ENCODE data around the gene AKAP12. TPM values are rescaled to one million over a fixed set of nuclear protein-coding genes. Genes with fewer than 3 reads are reported as not detected.

The AKAP12 gene
- total RNA-seq, 2 experiments from 2014 or later = 1.8 to 2.3 TPM

GRCh38 chr6:151225919-151226318 lies 13.8 kb upstream of the AKAP12 start:
- peaks cover 4% of the 10 kb centered on the region for H3K4me1 Mint-ChIP-seq
- H3K36me3 Mint-ChIP-seq = no peaks in the 10 kb centered on the region
- H3K27ac Mint-ChIP-seq = no peak overlapping the region
- H3K27me3 Mint-ChIP-seq = peaks cover 18% of the 10 kb centered on the region
- H3K4me3 Mint-ChIP-seq = no peak overlapping the region
- no peak for DNase-seq
- no peaks in the 10 kb centered on the region for H3K9me3 Mint-ChIP-seq

GRCh38 chr6:151228788-151229400 lies 10.9 kb upstream of the AKAP12 start:
- Mint-ChIP-seq H3K27me3 (peaks cover 15% of the 10 kb centered on the region), H3K4me1 (peaks cover 4% of the 10 kb centered on the region), H3K4me3 (no peak overlapping the region), H3K27ac (no peak overlapping the region), H3K9me3 (no peaks in the 10 kb centered on the region), H3K36me3 (no peaks in the 10 kb centered on the region)
- no peak for DNase-seq

- H3K27ac Mint-ChIP-seq = no peak overlapping the region
- peaks cover 4% of the 10 kb centered on the region for H3K4me1 Mint-ChIP-seq
- H3K4me3 Mint-ChIP-seq = no peak overlapping the region
- no peaks in the 10 kb centered on the region for H3K36me3 Mint-ChIP-seq
- H3K27me3 Mint-ChIP-seq = peaks cover 13% of the 10 kb centered on the region
- DNase-seq = peak; percentile 71
- H3K9me3 Mint-ChIP-seq = no peaks in the 10 kb centered on the region
These were observed 10.1 kb upstream of the AKAP12 start for GRCh38 chr6:151229401-151230276.

- Mint-ChIP-seq H3K27ac (no peak overlapping the region), H3K4me1 (peaks cover 4% of the 10 kb centered on the region), H3K4me3 (no peak overlapping the region), H3K27me3 (peaks cover 13% of the 10 kb centered on the region), H3K9me3 (no peaks in the 10 kb centered on the region), H3K36me3 (no peaks in the 10 kb centered on the region)
- no peak for DNase-seq
These were observed 9.5 kb upstream of the AKAP12 start for GRCh38 chr6:151230277-151230577.

- Mint-ChIP-seq H3K4me3 (no peak overlapping the region), H3K9me3 (no peaks in the 10 kb centered on the region), H3K27me3 (peaks cover 29% of the 10 kb centered on the region), H3K4me1 (peaks cover 4% of the 10 kb centered on the region), H3K27ac (no peak overlapping the region), H3K36me3 (no peaks in the 10 kb centered on the region)
- DNase-seq = no peak
These were observed 6.9 kb upstream of the AKAP12 start for GRCh38 chr6:151232899-151233298.

- H3K27me3 Mint-ChIP-seq = peaks cover 38% of the 10 kb centered on the region
- no peak overlapping the region for H3K4me3 Mint-ChIP-seq
- H3K9me3 Mint-ChIP-seq = no peaks in the 10 kb centered on the region
- no peak overlapping the region for H3K27ac Mint-ChIP-seq
- H3K4me1 Mint-ChIP-seq = no peaks in the 10 kb centered on the region
- no peak for DNase-seq
- no peaks in the 10 kb centered on the region for H3K36me3 Mint-ChIP-seq
These were observed 6.0 kb upstream of the AKAP12 start for GRCh38 chr6:151233731-151234130.

GRCh38 chr6:151236668-151237401 lies 2.9 kb upstream of the AKAP12 start:
- no peak for DNase-seq
- H3K9me3 Mint-ChIP-seq = no peaks in the 10 kb centered on the region
- H3K27me3 Mint-ChIP-seq = peaks cover 54% of the 10 kb centered on the region
- no peaks in the 10 kb centered on the region for H3K36me3 Mint-ChIP-seq
- no peak overlapping the region for H3K4me3 Mint-ChIP-seq
- no peak overlapping the region for H3K27ac Mint-ChIP-seq
- peaks cover 8% of the 10 kb centered on the region for H3K4me1 Mint-ChIP-seq

GRCh38 chr6:151240036-151240685 lies 394 bp downstream of the AKAP12 start:
- no peaks in the 10 kb centered on the region for H3K9me3 Mint-ChIP-seq

GRCh38 chr6:151240791-151241642 lies 1.2 kb downstream of the AKAP12 start:
- Mint-ChIP-seq H3K36me3 (no peaks in the 10 kb centered on the region), H3K4me1 (peaks cover 8% of the 10 kb centered on the region), H3K9me3 (no peaks in the 10 kb centered on the region), H3K27ac (no peak overlapping the region), H3K27me3 (peaks cover 80% of the 10 kb centered on the region), H3K4me3 (peak overlapping the region; percentile 48)
- peak; percentile 21 for DNase-seq

More at GRCh38 chr6:151240036-151240685, 394 bp downstream of the AKAP12 start:
- Mint-ChIP-seq H3K4me1 (peaks cover 8% of the 10 kb centered on the region), H3K27ac (peak overlapping the region; percentile 42), H3K27me3 (peaks cover 80% of the 10 kb centered on the region), H3K36me3 (no peaks in the 10 kb centered on the region), H3K4me3 (peak overlapping the region; percentile 82)
- DNase-seq = peak; percentile 58

- DNase-seq = no peak
- Mint-ChIP-seq H3K9me3 (no peaks in the 10 kb centered on the region), H3K4me1 (peaks cover 8% of the 10 kb centered on the region), H3K27me3 (peaks cover 77% of the 10 kb centered on the region), H3K36me3 (no peaks in the 10 kb centered on the region), H3K4me3 (no peak overlapping the region), H3K27ac (no peak overlapping the region)
These were observed 2.1 kb downstream of the AKAP12 start for GRCh38 chr6:151241853-151242252.

GRCh38 chr6:151242420-151242861 lies 2.7 kb downstream of the AKAP12 start:
- no peak overlapping the region for H3K4me3 Mint-ChIP-seq
- no peaks in the 10 kb centered on the region for H3K36me3 Mint-ChIP-seq
- no peak for DNase-seq
- no peak overlapping the region for H3K27ac Mint-ChIP-seq
- H3K9me3 Mint-ChIP-seq = no peaks in the 10 kb centered on the region
- peaks cover 71% of the 10 kb centered on the region for H3K27me3 Mint-ChIP-seq
- H3K4me1 Mint-ChIP-seq = peaks cover 8% of the 10 kb centered on the region

GRCh38 chr6:151243481-151243880 lies 3.7 kb downstream of the AKAP12 start:
- DNase-seq = no peak
- Mint-ChIP-seq H3K9me3 (no peaks in the 10 kb centered on the region), H3K36me3 (no peaks in the 10 kb centered on the region), H3K4me3 (no peak overlapping the region), H3K27me3 (peaks cover 65% of the 10 kb centered on the region), H3K27ac (no peak overlapping the region), H3K4me1 (peaks cover 8% of the 10 kb centered on the region)

- peaks cover 37% of the 10 kb centered on the region for H3K27me3 Mint-ChIP-seq
- no peak overlapping the region for H3K27ac Mint-ChIP-seq
- no peaks in the 10 kb centered on the region for H3K4me1 Mint-ChIP-seq
- no peaks in the 10 kb centered on the region for H3K9me3 Mint-ChIP-seq
- no peak for DNase-seq
- no peak overlapping the region for H3K4me3 Mint-ChIP-seq
- no peaks in the 10 kb centered on the region for H3K36me3 Mint-ChIP-seq
These were observed 7.7 kb downstream of the AKAP12 start for GRCh38 chr6:151247490-151247889.

GRCh38 chr6:151248295-151248694 lies 8.5 kb downstream of the AKAP12 start:
- Mint-ChIP-seq H3K4me1 (no peaks in the 10 kb centered on the region), H3K36me3 (no peaks in the 10 kb centered on the region), H3K27me3 (peaks cover 29% of the 10 kb centered on the region), H3K4me3 (no peak overlapping the region), H3K27ac (no peak overlapping the region), H3K9me3 (no peaks in the 10 kb centered on the region)
- no peak for DNase-seq
